HG02610 (cell line): ENCODE data around the gene CYP46A1.

Source experiments
- ATAC-seq: cut with Tn5 transposase; IDR thresholded peaks from one replicate; pipeline ENCODE4 v1.9.1; 2021; ENCODE audit warnings: mild to moderate bottlenecking, moderate library complexity; ENCODE audit not compliant: unreplicated experiment

Gene CYP46A1

DNA sequence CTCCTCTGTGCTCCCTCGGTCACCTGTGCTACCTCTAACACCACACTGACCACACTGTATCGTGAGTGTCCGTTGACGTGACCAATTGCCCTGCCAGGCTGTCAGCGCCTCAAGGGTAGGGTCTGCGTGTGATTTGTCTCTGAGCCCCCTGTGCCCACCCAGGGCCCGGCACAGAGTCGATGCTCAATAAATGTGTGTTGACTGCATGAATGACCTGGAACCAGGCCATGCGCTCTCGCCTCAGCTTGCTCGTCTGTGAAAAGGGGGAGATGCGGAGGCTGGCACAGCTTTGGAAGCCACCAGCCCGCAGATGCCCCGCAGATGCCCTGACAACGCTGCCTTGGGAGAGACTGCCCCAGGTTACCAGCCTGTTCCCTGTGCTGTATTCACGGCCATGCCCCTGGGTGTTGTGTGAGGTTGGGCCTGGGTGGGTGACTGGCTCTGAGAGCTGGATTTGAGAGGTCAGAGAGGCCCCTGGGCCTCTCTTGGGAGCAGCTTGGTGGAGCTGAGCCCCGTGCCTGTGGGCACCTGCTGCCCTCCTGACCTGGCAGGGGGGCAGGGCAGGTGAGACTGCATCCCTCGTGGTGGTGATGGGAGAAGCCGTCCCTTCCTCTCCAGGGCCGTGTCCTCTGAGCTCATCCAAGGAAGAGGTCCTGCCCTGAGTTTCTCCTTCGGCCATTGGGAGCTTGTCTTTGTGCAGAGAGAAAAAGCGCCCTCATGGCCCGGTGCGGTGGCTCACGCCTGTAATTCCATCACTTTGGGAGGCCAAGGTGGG, 43.2 kb downstream of the CYP46A1 start:
- no peak for ATAC-seq

DNA sequence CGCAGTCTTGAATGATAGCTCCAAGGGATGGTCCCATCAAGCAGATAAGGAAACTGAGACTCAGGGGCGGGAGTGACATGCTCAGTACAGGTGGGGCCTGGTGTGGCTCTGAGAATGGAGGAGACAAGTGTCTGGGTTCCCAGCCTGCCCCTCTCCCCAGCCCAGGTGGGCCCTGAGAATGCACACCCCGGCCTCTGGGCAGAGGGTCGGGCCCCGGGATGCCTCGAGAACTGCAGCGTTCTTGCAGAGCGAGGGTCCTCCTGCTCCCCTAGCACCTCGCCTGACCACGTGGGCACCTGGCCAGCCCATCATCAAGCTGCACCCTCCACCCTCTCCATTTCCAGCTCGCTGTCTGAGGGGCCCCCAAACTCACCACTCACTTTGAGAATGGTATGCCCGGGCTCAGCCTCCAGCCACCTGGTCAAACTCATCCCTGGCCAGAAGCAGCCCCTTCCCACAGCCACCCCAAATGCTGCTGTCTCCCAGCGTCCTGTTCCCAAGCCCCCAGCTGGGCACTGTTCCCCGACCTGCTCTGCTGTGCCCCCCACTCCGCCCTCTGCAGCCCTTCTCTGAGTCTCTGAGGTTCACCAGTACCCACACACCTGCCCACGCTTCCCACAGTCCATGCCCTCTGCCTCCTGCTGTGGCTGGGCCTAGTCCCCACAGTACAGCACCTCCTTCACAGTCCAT, 44.3 kb downstream of the CYP46A1 start:
- no peak for ATAC-seq

DNA sequence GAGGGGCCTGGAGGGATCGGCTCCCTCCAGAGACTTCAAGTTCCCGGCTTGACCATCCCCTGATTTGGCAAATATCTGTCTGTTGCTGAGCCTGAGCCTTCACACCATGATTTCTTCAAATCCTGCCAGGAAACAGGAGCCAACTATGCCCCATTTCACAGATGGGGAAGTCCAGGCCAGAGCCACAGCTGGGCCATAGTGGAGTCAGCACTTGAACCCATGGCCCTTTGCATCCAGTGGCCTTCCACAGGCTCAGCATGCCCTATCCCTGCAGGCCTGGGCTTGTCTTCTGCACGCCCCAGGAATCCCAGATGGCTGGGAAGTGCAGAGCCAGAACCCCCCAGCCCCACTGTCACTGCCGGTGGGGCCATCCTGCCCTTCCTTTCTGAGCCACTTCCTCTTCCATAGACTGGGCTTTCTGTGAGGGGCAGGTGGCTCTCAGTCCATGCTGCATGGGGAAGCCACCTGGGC, 44.9 kb downstream of the CYP46A1 start:
- no peak for ATAC-seq

DNA sequence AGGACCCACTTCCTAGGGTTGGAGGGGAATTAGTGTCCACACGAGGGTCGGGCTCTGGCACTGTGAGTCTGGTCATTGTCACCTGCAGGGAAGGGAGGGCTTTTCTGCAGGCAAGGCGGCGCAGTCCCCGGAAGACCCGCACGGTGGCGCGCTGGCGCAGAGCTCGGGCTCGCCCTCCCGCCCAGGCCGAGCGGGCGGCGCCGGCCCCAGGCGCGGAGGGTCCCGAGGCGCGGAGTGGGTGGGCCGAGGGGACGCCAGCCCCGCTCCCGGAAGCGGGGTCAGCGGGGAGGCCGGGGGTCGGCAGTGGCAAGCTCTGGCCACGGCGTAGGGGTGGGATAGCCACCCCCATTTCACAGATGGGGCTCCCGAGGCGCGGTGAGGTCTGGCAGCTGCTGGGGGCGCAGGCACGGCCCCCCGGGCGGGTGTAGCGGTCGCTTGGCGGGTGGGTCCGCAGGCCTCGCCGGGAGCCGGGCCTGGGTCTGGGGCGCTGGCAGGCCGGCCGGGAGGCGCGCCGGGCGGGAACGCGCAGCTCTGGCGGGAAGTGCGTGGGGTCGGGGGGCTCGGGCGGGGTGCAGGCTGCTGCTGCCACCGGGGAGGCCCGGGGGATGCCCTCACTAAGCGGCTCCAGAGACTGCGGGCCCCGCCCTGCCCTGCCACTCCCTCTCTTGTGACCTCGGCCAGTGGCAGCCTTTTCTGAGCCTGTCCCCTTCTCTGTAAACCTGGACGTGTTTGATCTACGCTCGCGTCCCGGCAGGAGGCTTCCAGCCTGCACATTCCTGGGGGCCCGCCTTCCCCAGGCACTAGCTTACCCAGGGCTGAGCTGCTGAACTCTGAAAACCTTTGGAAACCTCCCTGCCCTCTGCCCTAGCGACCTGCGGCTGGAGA, 46.1 kb downstream of the CYP46A1 start:
- ATAC-seq = no peak

DNA sequence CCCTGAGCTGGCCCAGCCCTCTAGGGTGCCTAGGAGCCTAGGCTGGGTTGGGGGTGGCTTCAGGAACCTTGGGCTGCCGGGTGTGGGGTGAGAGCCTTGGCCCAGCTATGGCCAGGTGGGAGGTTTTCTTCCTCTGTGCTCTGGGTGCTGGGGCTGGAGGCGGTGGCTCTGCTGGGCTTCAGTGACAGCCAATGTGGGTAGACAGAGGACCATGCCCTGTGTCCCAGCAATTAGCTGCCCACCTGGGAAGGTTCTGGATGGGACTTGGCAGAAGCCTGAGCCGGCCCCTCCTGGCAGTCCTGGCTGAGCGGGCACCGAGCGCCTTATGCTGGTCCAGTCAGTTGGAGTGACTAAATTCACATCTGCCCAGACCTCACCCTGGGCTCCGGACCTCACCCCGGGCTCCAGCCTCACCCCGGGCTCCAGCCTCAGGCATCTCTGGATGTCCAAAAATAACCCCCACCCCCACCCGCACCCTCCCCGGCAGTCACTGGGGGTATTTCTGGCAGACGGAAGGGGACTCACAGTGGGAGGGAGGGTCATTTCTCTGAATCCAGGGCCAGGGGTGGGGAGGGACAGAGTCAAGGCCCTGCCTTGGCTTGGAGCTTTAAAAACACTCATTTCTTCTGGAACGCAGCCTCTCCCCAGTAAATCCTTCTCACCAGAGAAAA, 46.9 kb downstream of the CYP46A1 start:
- ATAC-seq = no peak

DNA sequence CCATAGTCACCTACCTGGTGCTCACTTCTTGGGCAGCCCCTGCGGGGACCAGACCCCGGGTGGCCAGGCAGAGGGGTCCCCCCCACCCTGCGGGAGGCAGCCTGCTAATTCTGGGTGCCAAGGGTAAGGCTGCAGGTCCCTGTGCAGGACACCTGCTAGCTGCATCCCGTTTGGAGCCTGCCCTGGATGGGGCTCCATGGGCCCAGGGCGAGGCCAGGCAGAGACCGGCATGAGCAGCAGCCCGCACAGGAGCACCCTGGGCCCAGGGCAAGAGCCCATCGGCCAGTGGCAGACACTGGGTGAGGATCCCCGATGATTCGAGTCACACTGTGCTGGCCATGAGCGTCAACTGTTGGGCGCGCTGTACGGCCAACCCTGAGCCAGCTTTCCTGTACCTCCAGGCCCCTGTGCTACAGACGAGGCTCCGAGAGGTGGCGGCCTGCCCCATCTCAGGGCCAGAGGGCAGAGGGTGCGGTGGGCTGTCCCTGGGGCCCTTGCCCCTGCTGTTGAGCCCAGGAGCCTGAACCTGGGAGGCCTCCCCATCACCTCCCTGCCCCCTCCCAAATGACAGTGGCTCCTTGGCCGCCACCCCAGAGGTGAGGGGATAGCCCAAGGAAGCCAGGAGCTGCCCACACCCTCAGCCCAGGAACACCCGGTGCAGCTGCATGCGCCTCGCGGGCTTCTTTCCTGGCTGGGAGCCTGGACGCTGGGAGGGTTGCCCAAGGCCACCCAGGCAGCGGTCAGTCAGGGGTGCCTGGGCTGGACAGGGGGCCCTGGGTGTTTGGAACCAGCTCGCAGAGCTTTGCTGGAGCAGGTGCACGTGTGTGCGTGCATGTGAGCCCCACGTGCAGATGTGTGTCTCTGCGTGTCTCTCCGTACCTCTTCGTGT, 47.7 kb downstream of the CYP46A1 start:
- ATAC-seq = no peak

DNA sequence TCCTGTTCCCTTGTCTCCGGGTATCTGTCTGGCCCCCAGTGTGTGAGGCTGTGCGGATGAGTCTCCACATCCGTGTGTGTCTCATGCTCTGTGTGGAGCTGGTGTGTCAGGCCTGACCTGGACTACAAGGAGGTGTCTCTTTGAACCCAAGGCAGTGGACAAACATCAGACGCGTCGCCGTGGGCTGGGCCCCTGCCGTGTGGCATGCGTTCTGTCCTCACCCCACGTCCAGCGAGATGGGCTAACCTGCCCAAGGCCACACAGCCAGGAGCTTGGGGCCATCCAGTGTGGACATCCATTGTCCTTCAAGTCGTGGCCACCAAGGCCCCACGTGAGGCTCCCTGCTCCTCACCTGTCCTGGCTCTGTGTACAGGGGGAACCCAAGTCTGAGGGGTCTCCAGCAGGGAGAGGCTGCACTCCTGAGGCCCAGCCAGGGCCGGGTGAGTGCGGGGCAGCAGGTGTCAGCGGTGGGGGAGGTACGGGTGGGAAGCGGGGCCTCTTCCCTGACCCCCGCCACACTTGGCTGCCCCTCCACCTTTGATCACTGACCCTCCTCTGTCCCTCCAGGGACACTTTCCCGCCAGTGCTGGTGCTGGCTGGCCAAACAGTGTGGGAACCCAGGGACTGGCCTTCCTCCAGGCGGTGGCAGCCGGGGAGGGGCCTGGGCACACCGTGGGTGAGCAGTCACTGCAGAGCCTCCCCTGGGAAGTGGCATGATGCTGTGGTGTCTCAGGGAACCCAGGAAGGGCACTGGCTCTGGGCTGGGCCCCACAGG, 48.5 kb downstream of the CYP46A1 start:
- ATAC-seq = no peak

DNA sequence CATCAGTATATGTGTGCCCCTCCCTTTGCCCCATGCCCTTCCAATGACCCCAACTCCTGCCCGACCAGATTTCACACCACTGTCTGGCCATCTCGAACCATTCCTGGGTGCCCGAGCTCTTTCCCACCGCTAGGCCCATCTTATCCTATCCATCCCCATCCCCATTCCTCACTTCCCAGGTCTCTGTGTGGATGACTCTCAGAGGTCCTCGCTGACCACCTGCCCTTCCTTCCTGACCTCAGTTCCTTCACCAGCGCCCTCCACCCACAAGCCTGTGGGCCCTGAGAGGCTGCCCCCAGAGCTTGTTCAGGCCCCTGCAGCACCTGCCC, 49.1 kb downstream of the CYP46A1 start:
- ATAC-seq = no peak

DNA sequence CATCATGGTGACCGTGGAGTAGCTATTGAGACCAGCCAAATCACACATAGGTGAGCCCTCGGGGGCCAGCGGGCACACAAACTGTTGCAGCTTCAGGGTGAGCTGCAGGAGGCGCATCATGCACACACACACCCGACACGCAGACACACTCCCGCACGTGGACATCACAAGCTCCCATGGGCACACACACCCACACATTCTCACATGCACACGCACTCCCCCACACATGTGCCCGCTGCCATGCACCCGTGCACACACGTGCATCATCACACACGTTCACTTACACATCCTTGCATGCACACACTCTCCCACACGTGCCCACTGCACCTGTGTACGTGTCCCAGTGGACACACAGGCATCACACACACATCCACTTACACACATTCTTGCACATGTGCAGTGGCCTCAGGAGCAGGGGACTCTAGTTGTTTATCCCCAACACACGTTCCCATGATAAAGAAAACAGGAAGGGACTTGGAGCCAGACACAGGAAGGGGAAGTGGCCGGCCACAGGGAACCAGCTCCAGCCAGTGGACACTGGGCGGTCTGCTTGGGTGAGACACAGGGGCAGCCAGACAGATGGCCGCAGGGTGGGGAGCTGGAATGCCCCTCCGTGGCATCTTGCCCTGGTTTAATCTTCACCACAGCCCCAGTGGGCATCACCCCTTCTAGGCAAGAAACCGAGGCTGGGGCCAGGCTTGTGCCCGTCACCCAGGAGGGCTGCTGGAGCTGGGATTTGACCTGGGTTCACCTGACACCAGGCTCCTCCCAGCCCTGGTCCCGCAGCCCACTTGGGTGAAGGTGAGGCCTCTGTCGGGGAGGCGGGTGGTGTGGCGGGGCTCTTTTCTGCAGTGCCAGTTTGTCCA, 49.7 kb downstream of the CYP46A1 start:
- ATAC-seq = no peak

DNA sequence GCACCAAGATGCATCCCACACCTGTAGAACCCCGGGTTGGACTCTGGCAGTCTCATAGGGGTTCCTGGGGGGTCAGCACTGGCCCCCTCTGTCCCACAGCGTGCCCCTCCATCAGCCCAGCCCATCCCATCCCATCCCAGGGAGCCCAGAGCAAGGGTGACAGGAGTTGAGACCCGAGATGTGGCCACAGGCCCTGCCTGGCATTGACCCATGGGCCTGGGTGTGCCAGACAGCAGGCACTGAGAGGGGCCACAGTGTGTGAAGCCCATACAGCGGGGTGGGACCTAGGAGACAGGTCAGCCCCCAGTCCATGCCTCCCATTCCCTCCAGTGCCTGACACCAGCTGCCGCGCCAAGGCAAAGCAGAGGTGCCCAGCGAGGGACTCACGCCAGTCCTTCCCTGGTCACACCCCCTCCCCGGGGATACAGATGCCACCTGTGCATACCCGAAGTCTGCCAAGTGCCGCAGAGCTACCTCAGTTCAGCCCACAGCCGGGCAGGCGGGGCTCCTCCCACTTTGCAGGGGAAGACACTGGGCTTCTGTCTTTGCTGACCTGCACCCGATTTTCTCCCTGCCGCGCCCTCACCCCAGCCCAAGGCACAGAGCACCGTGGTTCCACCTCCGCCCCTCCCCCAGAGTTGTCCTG, 50.4 kb downstream of the CYP46A1 start:
- no peak for ATAC-seq

DNA sequence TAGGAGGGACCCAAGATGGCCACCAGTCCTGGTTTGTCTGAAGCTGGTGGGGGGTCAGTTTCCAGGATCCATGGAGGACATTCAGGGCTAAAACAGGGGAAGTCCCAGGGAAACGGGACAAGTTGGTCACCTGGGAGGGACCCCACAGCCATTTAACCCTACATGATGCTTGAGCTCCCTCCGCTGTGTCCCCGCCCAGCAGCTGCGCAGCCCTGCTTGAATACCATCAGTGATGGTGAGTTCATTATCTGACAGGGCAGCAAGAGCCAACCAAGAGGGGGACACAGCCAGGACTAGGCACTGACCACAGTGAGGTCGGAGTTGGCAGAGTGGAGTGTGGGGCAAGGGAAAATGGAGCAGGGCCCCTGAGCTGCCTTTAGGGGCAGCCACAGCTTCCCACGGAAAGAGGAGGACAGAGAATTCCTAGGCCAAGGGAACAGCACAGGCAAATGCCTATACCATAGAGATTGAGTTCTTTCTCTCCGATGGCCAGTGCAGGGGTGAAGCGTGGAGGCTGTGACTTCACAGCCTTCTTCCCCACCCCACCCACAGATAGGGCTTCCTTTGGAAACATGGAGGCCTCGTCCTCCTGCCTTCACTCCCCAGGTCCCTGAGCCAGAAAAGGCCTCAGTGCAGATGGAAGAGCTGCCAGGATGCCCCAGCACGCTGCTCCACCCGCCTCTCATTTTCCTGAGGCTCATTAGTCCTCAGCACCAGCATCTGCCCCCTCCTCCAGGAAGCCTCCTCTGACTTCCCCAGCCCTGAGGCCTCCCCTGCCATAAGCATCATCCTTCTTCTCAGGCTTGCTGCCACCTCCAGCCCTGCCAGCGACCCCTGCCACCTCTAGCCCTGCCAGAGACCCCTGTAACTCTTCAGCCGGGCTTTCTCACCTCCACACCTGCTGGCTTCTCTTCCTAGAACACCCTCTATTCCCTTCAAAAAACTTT, 51.4 kb downstream of the CYP46A1 start:
- no peak for ATAC-seq

DNA sequence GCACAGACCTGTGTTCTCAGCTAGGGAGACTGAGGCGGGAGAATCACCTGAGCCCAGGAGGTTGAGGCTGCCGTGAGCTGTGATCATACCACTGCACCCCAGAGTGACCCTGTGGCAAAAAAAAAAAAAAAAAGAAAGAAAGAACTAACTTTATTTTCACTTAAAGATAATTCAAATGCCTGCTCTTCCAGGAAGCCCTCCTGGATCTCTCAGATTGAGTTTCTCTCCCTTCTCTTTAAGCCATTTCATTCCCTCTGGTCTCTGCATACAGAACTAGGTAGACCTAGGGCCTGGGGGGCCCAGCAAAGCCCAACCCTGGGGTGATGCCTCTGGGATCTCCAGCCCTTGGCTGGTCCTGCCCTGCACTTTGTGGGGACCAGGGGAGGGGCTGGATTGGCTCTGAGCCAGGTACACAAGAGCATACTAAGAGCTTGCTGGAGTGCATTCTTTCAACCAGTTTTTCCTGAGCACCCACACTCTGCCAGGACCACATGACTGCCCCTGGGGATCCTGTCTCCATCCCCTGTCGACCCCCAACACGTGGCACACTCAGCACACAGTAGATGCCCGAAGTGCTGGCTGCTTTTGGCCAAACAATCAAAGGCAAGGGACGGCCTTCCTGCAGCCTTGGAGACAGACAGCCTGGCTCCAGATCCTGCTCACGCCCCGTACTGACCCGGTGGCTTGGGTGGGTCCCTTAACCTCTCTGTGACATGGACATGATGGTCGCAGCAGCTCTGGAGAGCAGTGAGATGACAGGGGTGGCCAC, 52.7 kb downstream of the CYP46A1 start:
- no peak for ATAC-seq

DNA sequence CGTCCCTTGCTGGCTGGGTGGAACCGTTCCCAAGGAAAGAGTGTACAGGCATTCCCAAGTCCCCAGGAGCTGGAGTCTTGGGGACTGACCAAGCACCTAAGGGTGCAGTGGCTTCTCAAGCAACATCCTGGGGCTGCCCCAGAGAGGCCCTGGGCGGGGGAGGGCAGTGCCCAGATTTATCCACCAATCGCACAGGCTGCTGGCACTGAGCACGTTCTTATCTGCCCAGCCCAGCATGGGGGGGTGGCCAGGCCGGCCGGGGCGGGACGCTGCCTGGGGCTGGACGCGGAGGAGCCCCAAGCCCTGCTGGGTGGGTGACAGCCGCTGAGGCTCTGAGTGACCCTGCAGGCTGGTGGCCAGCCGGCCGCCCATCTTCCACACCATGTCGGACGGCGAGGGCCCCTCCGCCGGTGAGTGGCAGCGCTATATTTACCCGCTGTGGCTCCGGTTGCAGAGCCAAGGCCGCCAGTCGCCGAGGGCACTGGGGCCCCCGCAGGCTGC, 53.4 kb downstream of the CYP46A1 start:
- no peak for ATAC-seq

DNA sequence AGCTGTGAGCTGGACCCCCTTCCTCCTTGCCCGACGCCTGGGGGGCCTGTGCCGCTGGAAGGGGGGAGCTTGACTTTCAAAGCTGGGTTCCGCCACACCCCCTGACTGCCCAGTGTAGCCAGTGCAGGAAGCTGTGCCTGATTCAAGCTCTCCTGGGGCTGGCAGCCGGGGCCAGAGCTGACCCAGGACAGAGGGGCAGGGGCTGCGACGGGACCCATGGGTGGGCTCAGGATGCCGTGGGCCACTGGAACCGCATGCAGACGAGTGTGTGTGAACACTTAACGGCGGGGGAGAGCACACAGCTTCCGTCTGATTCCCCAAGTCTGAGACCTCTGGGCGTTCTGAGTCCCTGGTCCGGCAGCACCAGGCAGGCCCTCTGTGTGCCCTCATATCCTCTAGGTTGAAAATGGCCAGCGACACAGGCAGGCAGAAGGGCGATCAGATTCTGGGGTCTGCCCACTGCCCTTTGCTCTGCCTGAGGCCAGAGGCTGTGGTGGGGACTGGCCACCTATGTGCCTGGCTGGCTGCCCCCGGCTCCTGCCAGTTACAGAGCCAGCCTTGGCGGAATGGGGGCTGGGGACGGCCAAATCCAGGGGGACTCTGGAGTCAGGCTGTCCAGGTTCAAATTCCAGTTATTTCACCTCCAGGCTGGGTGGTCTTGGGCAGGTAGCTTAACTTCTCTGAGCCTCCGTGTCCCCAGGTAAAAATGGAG, 54.0 kb downstream of the CYP46A1 start:
- no peak for ATAC-seq

DNA sequence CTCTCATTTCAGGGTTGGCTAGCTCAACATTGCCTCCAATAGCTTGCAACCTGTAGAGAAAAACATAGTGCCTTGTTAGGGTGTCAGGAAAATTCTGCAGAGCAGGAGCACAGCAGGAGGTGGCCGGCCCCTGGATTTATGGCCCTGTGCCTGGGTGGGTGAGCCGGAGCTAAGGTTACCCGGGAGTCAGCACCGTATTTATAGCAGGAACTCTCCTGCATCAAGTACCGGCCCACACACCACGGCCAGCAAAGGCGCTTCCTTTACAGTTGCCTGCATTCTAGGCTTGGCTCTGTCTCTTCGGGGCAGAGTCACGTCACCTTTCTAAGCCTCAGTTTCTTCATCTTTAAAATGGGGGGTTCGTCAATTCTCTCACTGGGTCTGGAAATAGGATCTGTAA, 56.3 kb downstream of the CYP46A1 start:
- ATAC-seq = no peak
